ENCODE measurements around the gene IGSF21.

Gene IGSF21

GRCh38 chr1:18256282-18257235 is 149.0 kb downstream of the IGSF21 start:
- Histone ChIP-seq H3K4me3 (ENCODE audit: low read depth, low read length) (no peak overlapping the region), H3K27me3 (ENCODE audit: insufficient read depth, low read length) (no peaks in the 10 kb centered on the region), H4K12ac (ENCODE audit: low read depth, low read length) (no peak overlapping the region), H3K9ac (ENCODE audit: low read length) (no peak overlapping the region), H2BK12ac (ENCODE audit: low read length) (no peak overlapping the region), H2BK5ac (ENCODE audit: low read depth, low read length, poor library complexity) (no peak overlapping the region), H4K91ac (ENCODE audit: low read depth, low read length) (no peak overlapping the region), H3K79me2 (ENCODE audit: control insufficient read depth, insufficient read depth, low read length, poor library complexity) (no peaks in the 10 kb centered on the region), H4K8ac (ENCODE audit: low read depth, low read length) (no peak overlapping the region), H3K4ac (ENCODE audit: low read depth, low read length) (no peak overlapping the region), H3K9me3 (ENCODE audit: insufficient read depth, low read depth, low read length) (no peaks in the 10 kb centered on the region), H3K18ac (ENCODE audit: low read length) (no peak overlapping the region), H2BK120ac (ENCODE audit: insufficient read depth, low read length, poor library complexity) (no peak overlapping the region), H3K4me2 (ENCODE audit: low read length) (no peak overlapping the region), H2AK5ac (ENCODE audit: low read length) (no peak overlapping the region), H3K27ac (ENCODE audit: low read depth, low read length) (no peak overlapping the region), H3K79me1 (ENCODE audit: low read length) (no peaks in the 10 kb centered on the region), H3K4me1 (ENCODE audit: control insufficient read depth in 1 of 2, insufficient read depth in 2 of 2, low read length in 2 of 2) (no peaks in the 10 kb centered on the region), H2AFZ (ENCODE audit: insufficient read depth, low read length, poor library complexity) (no peak overlapping the region), H3K23ac (ENCODE audit: low read length) (no peak overlapping the region), H3K14ac (ENCODE audit: low read length) (no peak overlapping the region), H3K36me3 (ENCODE audit: control insufficient read depth in 1 of 2, insufficient read depth in 2 of 2, low read length in 2 of 2) (no peaks in the 10 kb centered on the region)
- WGBS (ENCODE audit: extremely low coverage, insufficient coverage, insufficient read length): no CpG with 5 or more reads among the region's 18 CpGs
- peak; percentile 10 to 71 for DNase-seq

GRCh38 chr1:18257778-18258177 is 150.2 kb downstream of the IGSF21 start:
- Histone ChIP-seq H3K18ac (ENCODE audit: low read length) (no peak overlapping the region), H3K9ac (ENCODE audit: low read length) (no peak overlapping the region), H4K91ac (ENCODE audit: low read depth, low read length) (no peak overlapping the region), H3K14ac (ENCODE audit: low read length) (no peak overlapping the region), H3K79me2 (ENCODE audit: control insufficient read depth, insufficient read depth, low read length, poor library complexity) (no peaks in the 10 kb centered on the region), H3K4me2 (ENCODE audit: low read length) (no peak overlapping the region), H4K12ac (ENCODE audit: low read depth, low read length) (no peak overlapping the region), H2BK5ac (ENCODE audit: low read depth, low read length, poor library complexity) (no peak overlapping the region), H3K9me3 (ENCODE audit: insufficient read depth, low read depth, low read length) (no peaks in the 10 kb centered on the region), H2AFZ (ENCODE audit: insufficient read depth, low read length, poor library complexity) (no peak overlapping the region), H2BK12ac (ENCODE audit: low read length) (no peak overlapping the region), H3K36me3 (ENCODE audit: control insufficient read depth in 1 of 2, insufficient read depth in 2 of 2, low read length in 2 of 2) (no peaks in the 10 kb centered on the region), H3K4ac (ENCODE audit: low read depth, low read length) (no peak overlapping the region), H3K27ac (ENCODE audit: low read depth, low read length) (no peak overlapping the region), H3K23ac (ENCODE audit: low read length) (no peak overlapping the region), H3K27me3 (ENCODE audit: insufficient read depth, low read length) (no peaks in the 10 kb centered on the region), H3K4me3 (ENCODE audit: low read depth, low read length) (no peak overlapping the region), H2BK120ac (ENCODE audit: insufficient read depth, low read length, poor library complexity) (no peak overlapping the region), H4K8ac (ENCODE audit: low read depth, low read length) (no peak overlapping the region), H3K79me1 (ENCODE audit: low read length) (no peaks in the 10 kb centered on the region), H3K4me1 (ENCODE audit: control insufficient read depth in 1 of 2, insufficient read depth in 2 of 2, low read length in 2 of 2) (no peaks in the 10 kb centered on the region), H2AK5ac (ENCODE audit: low read length) (no peak overlapping the region)
- DNase-seq: no peak
- no CpG with 5 or more reads among the region's 3 CpGs for WGBS (ENCODE audit: extremely low coverage, insufficient coverage, insufficient read length)

GRCh38 chr1:18261891-18262290 is 154.3 kb downstream of the IGSF21 start:
- Histone ChIP-seq H3K4ac (ENCODE audit: low read depth, low read length) (no peak overlapping the region), H3K36me3 (ENCODE audit: control insufficient read depth in 1 of 2, insufficient read depth in 2 of 2, low read length in 2 of 2) (no peaks in the 10 kb centered on the region), H3K27me3 (ENCODE audit: insufficient read depth, low read length) (no peaks in the 10 kb centered on the region), H3K79me1 (ENCODE audit: low read length) (no peaks in the 10 kb centered on the region), H3K9ac (ENCODE audit: low read length) (no peak overlapping the region), H2BK5ac (ENCODE audit: low read depth, low read length, poor library complexity) (no peak overlapping the region), H3K27ac (ENCODE audit: low read depth, low read length) (no peak overlapping the region), H3K23ac (ENCODE audit: low read length) (no peak overlapping the region), H2AK5ac (ENCODE audit: low read length) (no peak overlapping the region), H4K8ac (ENCODE audit: low read depth, low read length) (no peak overlapping the region), H2BK120ac (ENCODE audit: insufficient read depth, low read length, poor library complexity) (no peak overlapping the region), H3K9me3 (ENCODE audit: insufficient read depth, low read depth, low read length) (no peaks in the 10 kb centered on the region), H2BK12ac (ENCODE audit: low read length) (no peak overlapping the region), H3K79me2 (ENCODE audit: control insufficient read depth, insufficient read depth, low read length, poor library complexity) (no peaks in the 10 kb centered on the region), H3K4me1 (ENCODE audit: control insufficient read depth in 1 of 2, insufficient read depth in 2 of 2, low read length in 2 of 2) (no peaks in the 10 kb centered on the region), H3K14ac (ENCODE audit: low read length) (no peak overlapping the region), H3K4me2 (ENCODE audit: low read length) (no peak overlapping the region), H4K12ac (ENCODE audit: low read depth, low read length) (no peak overlapping the region), H3K18ac (ENCODE audit: low read length) (no peak overlapping the region), H4K91ac (ENCODE audit: low read depth, low read length) (no peak overlapping the region), H3K4me3 (ENCODE audit: low read depth, low read length) (no peak overlapping the region), H2AFZ (ENCODE audit: insufficient read depth, low read length, poor library complexity) (no peak overlapping the region)
- no peak for DNase-seq
- no CpG with 5 or more reads among the region's 4 CpGs for WGBS (ENCODE audit: extremely low coverage, insufficient coverage, insufficient read length)

- H2AK5ac ChIP-seq (ENCODE audit: low read length): no peak overlapping the region
- H3K27ac ChIP-seq (ENCODE audit: low read depth, low read length): no peak overlapping the region
- no peaks in the 10 kb centered on the region for H3K4me1 ChIP-seq (ENCODE audit: control insufficient read depth in 1 of 2, insufficient read depth in 2 of 2, low read length in 2 of 2)
- no peaks in the 10 kb centered on the region for H3K9me3 ChIP-seq (ENCODE audit: insufficient read depth, low read depth, low read length)
- no peak overlapping the region for H3K18ac ChIP-seq (ENCODE audit: low read length)
- no peak overlapping the region for H3K4me2 ChIP-seq (ENCODE audit: low read length)
- H2BK5ac ChIP-seq (ENCODE audit: low read depth, low read length, poor library complexity): no peak overlapping the region
- no peak overlapping the region for H3K23ac ChIP-seq (ENCODE audit: low read length)
- no CpG with 5 or more reads among the region's 6 CpGs for WGBS (ENCODE audit: extremely low coverage, insufficient coverage, insufficient read length)
- no peak overlapping the region for H3K4me3 ChIP-seq (ENCODE audit: low read depth, low read length)
- H3K4ac ChIP-seq (ENCODE audit: low read depth, low read length): no peak overlapping the region
- H4K91ac ChIP-seq (ENCODE audit: low read depth, low read length): no peak overlapping the region
- no peaks in the 10 kb centered on the region for H3K79me1 ChIP-seq (ENCODE audit: low read length)
- no peak overlapping the region for H3K9ac ChIP-seq (ENCODE audit: low read length)
- DNase-seq: no peak
- H3K79me2 ChIP-seq (ENCODE audit: control insufficient read depth, insufficient read depth, low read length, poor library complexity): no peaks in the 10 kb centered on the region
- H2AFZ ChIP-seq (ENCODE audit: insufficient read depth, low read length, poor library complexity): no peak overlapping the region
- H2BK12ac ChIP-seq (ENCODE audit: low read length): no peak overlapping the region
- no peak overlapping the region for H2BK120ac ChIP-seq (ENCODE audit: insufficient read depth, low read length, poor library complexity)
- H3K36me3 ChIP-seq (ENCODE audit: control insufficient read depth in 1 of 2, insufficient read depth in 2 of 2, low read length in 2 of 2): no peaks in the 10 kb centered on the region
- no peak overlapping the region for H4K12ac ChIP-seq (ENCODE audit: low read depth, low read length)
- no peak overlapping the region for H4K8ac ChIP-seq (ENCODE audit: low read depth, low read length)
- H3K27me3 ChIP-seq (ENCODE audit: insufficient read depth, low read length): no peaks in the 10 kb centered on the region
- no peak overlapping the region for H3K14ac ChIP-seq (ENCODE audit: low read length)
Observed at GRCh38 chr1:18262726-18263125, 155.1 kb downstream of the IGSF21 start.

Data from trophoblast cell (in vitro differentiated cells and primary cell).